WTC11 (cell line): ENCODE data around the gene EPHA2. TPM values are rescaled to one million over a fixed set of nuclear protein-coding genes. Genes with fewer than 3 reads are reported as not detected.

ENCODE experiments used
- ATAC-seq: fragments of 200-7000 bp; cut with Tn5 transposase; 2 replicates; pipeline ENCODE4 v1.10.0; 2021; ENCODE audit warnings: mild to moderate bottlenecking, moderate library complexity
- CTCF ChIA-PET: fragments of 300-600 bp; sonication (Branson Sonifier 250); formaldehyde crosslinking; loops from one replicate; lab custom pipeline; 2021; ENCODE audit warnings: antibody characterized with exemption; lab: Charles Lee
- POLR2A ChIA-PET: fragments of 350-600 bp; sonication (Branson Sonifier 250); formaldehyde crosslinking; loops from one replicate; lab custom pipeline; 2021; ENCODE audit warnings: antibody characterized with exemption; lab: Charles Lee
- DNase-seq: peaks from one replicate; pipeline ENCODE4 v3.0.0; 2021; ENCODE audit warnings: low spot score
- H3K27ac Mint-ChIP-seq: 2 replicates; pipeline ENCODE4 v1.8.0; 2021; ENCODE audit warnings: mixed read lengths
- H3K27me3 Mint-ChIP-seq: 2 replicates; pipeline ENCODE4 v1.8.0; 2021; ENCODE audit warnings: low read depth, mild to moderate bottlenecking, moderate library complexity, mixed read lengths
- H3K36me3 Mint-ChIP-seq: 2 replicates; pipeline ENCODE4 v1.8.0; 2021; ENCODE audit warnings: mixed read lengths
- H3K4me1 Mint-ChIP-seq: 2 replicates; pipeline ENCODE4 v1.8.0; 2022; ENCODE audit warnings: mixed read lengths
- H3K4me3 Mint-ChIP-seq: 2 replicates; pipeline ENCODE4 v1.8.0; 2021; ENCODE audit warnings: mild to moderate bottlenecking, moderate library complexity, mixed read lengths
- H3K9me3 Mint-ChIP-seq: 2 replicates; pipeline ENCODE4 v1.8.0; 2021; ENCODE audit warnings: mixed read lengths
- AR ChIP-seq: fragments of 250-450 bp; sonication (Bioruptor Pico); IDR thresholded peaks from 2 replicates; pipeline ENCODE4 v1.9.0; 2021; ENCODE audit warnings: mild to moderate bottlenecking
- ATF1 ChIP-seq: sonication (generic); formaldehyde crosslinking; IDR thresholded peaks from 2 replicates; pipeline ENCODE4 v1.8.1; 2023; ENCODE audit warnings: mild to moderate bottlenecking, moderate library complexity, missing genetic modification reagents
- FOXJ3 ChIP-seq: sonication (generic); formaldehyde crosslinking; IDR thresholded peaks from 2 replicates; pipeline ENCODE4 v1.9.0; 2021; ENCODE audit warnings: missing genetic modification reagents, mild to moderate bottlenecking, borderline replicate concordance
- FOXP1 ChIP-seq: sonication (generic); formaldehyde crosslinking; IDR thresholded peaks from 2 replicates; pipeline ENCODE4 v1.8.0; 2022; ENCODE audit warnings: missing genetic modification reagents, mild to moderate bottlenecking, moderate library complexity, borderline replicate concordance
- FOXP4 ChIP-seq: sonication (generic); formaldehyde crosslinking; IDR thresholded peaks from 2 replicates; pipeline ENCODE4 v1.8.0; 2022; ENCODE audit warnings: mild to moderate bottlenecking, missing genetic modification reagents
- GTF2I ChIP-seq: fragments of 250-450 bp; sonication (Bioruptor Pico); conservative IDR thresholded peaks from 2 replicates; pipeline ENCODE4 v1.4.0; 2021; ENCODE audit warnings: mild to moderate bottlenecking
- IRF1 ChIP-seq: sonication (generic); formaldehyde crosslinking; IDR thresholded peaks from 2 replicates; pipeline ENCODE4 v1.8.0; 2023; ENCODE audit warnings: missing genetic modification reagents
- MAX ChIP-seq: sonication (generic); formaldehyde crosslinking; IDR thresholded peaks from 2 replicates; pipeline ENCODE4 v1.8.0; 2022; ENCODE audit warnings: mild to moderate bottlenecking, missing genetic modification reagents
- MLX ChIP-seq: sonication (generic); formaldehyde crosslinking; IDR thresholded peaks from 2 replicates; pipeline ENCODE4 v1.8.1; 2023; ENCODE audit warnings: mild to moderate bottlenecking, missing genetic modification reagents, moderate library complexity
- NFATC4 ChIP-seq: fragments of 250-450 bp; sonication (Bioruptor Pico); IDR thresholded peaks from 2 replicates; pipeline ENCODE4 v1.9.0; 2021; ENCODE audit warnings: mild to moderate bottlenecking
- PRRX2 ChIP-seq: fragments of 250-450 bp; sonication (Bioruptor Pico); IDR thresholded peaks from 2 replicates; pipeline ENCODE4 v1.8.0; 2021; ENCODE audit warnings: mild to moderate bottlenecking
- TEAD4 ChIP-seq: sonication (generic); formaldehyde crosslinking; IDR thresholded peaks from 2 replicates; pipeline ENCODE4 v1.8.0; 2022; ENCODE audit warnings: mild to moderate bottlenecking, missing genetic modification reagents
- ZBTB43 ChIP-seq: sonication (generic); formaldehyde crosslinking; IDR thresholded peaks from 2 replicates; pipeline ENCODE4 v1.8.1; 2023; ENCODE audit warnings: mild to moderate bottlenecking, missing genetic modification reagents
- ZNF138 ChIP-seq: sonication (generic); formaldehyde crosslinking; conservative IDR thresholded peaks from 2 replicates; pipeline ENCODE4 v1.8.1; 2022; ENCODE audit warnings: mild to moderate bottlenecking, moderate library complexity, missing genetic modification reagents
- ZNF232 ChIP-seq: sonication (generic); formaldehyde crosslinking; IDR thresholded peaks from 2 replicates; pipeline ENCODE4 v1.8.0; 2022; ENCODE audit warnings: mild to moderate bottlenecking, missing genetic modification reagents
- ZNF281 ChIP-seq: sonication (generic); formaldehyde crosslinking; IDR thresholded peaks from 2 replicates; pipeline ENCODE4 v1.8.0; 2023; ENCODE audit warnings: mild to moderate bottlenecking, missing genetic modification reagents
- ZNF317 ChIP-seq: sonication (generic); formaldehyde crosslinking; IDR thresholded peaks from 2 replicates; pipeline ENCODE4 v1.8.1; 2023; ENCODE audit warnings: low read depth, mild to moderate bottlenecking, moderate library complexity, missing genetic modification reagents, borderline replicate concordance
- total RNA-seq: library from RNA; stranded (reverse); gene quantifications from 3 replicates; pipeline ENCODE4 v1.2.3, GENCODE V29; 2021

Gene EPHA2
- total RNA-seq, 1 experiment from 2014 or later = 44.4 TPM

- Mint-ChIP-seq H3K4me3 (no peak overlapping the region), H3K36me3 (no peaks in the 10 kb centered on the region), H3K9me3 (no peaks in the 10 kb centered on the region), H3K4me1 (peaks cover 53% of the 10 kb centered on the region), H3K27me3 (no peaks in the 10 kb centered on the region), H3K27ac (no peak overlapping the region)
- POLR2A ChIA-PET = no interaction called here
- CTCF ChIA-PET = interaction anchor here (1.0 to 2.7 kb wide), 4 partner anchors 31 to 75 kb away, joined by 3 to 22 read pairs (median 12); no protein-coding TSS in a partner anchor
- ATAC-seq (no peak), DNase-seq (no peak)
- TF ChIP-seq ZNF232 (CRISPR knock-in tag) = no peak
- 0 out of 2 replicates have a peak, but pooled peaks have one; percentile 19 for TF ChIP-seq GTF2I (CRISPR knock-in tag)
- no peak for TF ChIP-seq ZNF138 (CRISPR knock-in tag)
- TF ChIP-seq FOXP1 = 0 out of 2 replicates have a peak, but pooled peaks have one; percentile 4
- no peak for TF ChIP-seq MAX (CRISPR knock-in tag)
- no peak for TF ChIP-seq NFATC4 (CRISPR knock-in tag)
Observed at GRCh38 chr1:16114527-16115467, 41.1 kb downstream of the EPHA2 start.

GRCh38 chr1:16112596-16113555, 43.0 kb downstream of the EPHA2 start:
- H3K27ac Mint-ChIP-seq = no peak overlapping the region
- peaks cover 7% of the 10 kb centered on the region for H3K36me3 Mint-ChIP-seq
- CTCF ChIA-PET = interaction anchor here (0.7 to 3.1 kb wide), 6 partner anchors 16 to 48 kb away, joined by 4 to 28 read pairs (median 4); no protein-coding TSS in a partner anchor
- POLR2A ChIA-PET = interaction anchor here (0.6 kb wide), 1 partner anchor 24 kb away, joined by 3 read pairs; no protein-coding TSS in a partner anchor
- no peak overlapping the region for H3K4me3 Mint-ChIP-seq
- ATAC-seq = peak; percentile 21; the same call in 1 of the 2 replicates
- peak; percentile 66 for DNase-seq
- peaks cover 5% of the 10 kb centered on the region for H3K27me3 Mint-ChIP-seq
- H3K4me1 Mint-ChIP-seq = peaks cover 42% of the 10 kb centered on the region
- H3K9me3 Mint-ChIP-seq = peaks cover 9% of the 10 kb centered on the region
- no peak for TF ChIP-seq ZBTB43 (CRISPR knock-in tag)
- TF ChIP-seq FOXP4 = no peak
- no peak for TF ChIP-seq IRF1
- TF ChIP-seq ZNF317 (CRISPR knock-in tag) = no peak
- peak; percentile 18; the same call in 1 of the 2 replicates for TF ChIP-seq TEAD4 (CRISPR knock-in tag)
- no peak for TF ChIP-seq FOXJ3
- no peak for TF ChIP-seq MLX (CRISPR knock-in tag)
- TF ChIP-seq FOXP1 = no peak
- TF ChIP-seq ATF1 = no peak
- no peak for TF ChIP-seq MAX (CRISPR knock-in tag)
- no peak for TF ChIP-seq PRRX2
- no peak for TF ChIP-seq AR (CRISPR knock-in tag)
- no peak for TF ChIP-seq NFATC4 (CRISPR knock-in tag)
- TF ChIP-seq ZNF281 (CRISPR knock-in tag) = peak; percentile 68; the same call in 1 of the 2 replicates
- TF ChIP-seq ZNF138 (CRISPR knock-in tag) = no peak
